IMR-90 (cell line): ENCODE data around the gene GPR180. TPM values are rescaled to one million over a fixed set of nuclear protein-coding genes. Genes with fewer than 3 reads are reported as not detected.

Experiments used
- ATAC-seq: fragments of 200-7000 bp; cut with Tn5 transposase; 2 replicates; pipeline ENCODE4 v1.9.1; 2020; ENCODE audit warnings: low read depth, mild to moderate bottlenecking, moderate library complexity
- BruUV-seq: library from RNA; stranded (reverse); fragments of 400-500 nt; replicated peaks from 2 replicates; lab custom pipeline; 2021; lab: Mats Ljungman, UMichigan
- CTCF ChIA-PET: fragments of 300-600 bp; formaldehyde crosslinking; extraction: SDS; loops from one replicate; lab custom pipeline; 2021; ENCODE audit warnings: antibody characterized with exemption; lab: Yijun Ruan, JAX
- POLR2A ChIA-PET: fragments of 300-600 bp; sonication (Branson Sonifier 250); formaldehyde crosslinking; loops from one replicate; lab custom pipeline; 2022; ENCODE audit warnings: antibody characterized with exemption; ENCODE audit not compliant: unreplicated experiment; lab: Charles Lee
- DNase-seq: peaks from one replicate; pipeline ENCODE4 v3.0.0; 2013
- H2AFZ ChIP-seq: replicated peaks from 2 replicates; pipeline ENCODE3; 2013; ENCODE audit warnings: low read length, mild to moderate bottlenecking; ENCODE audit not compliant: poor library complexity
- H2AK5ac ChIP-seq: 2 replicates; pipeline ENCODE4 v1.6.1; 2013; ENCODE audit warnings: low read depth, low read length, inconsistent platforms
- H2AK9ac ChIP-seq: replicated peaks from 2 replicates; pipeline ENCODE3; 2013; ENCODE audit warnings: mild to moderate bottlenecking, low read depth, low read length, moderate library complexity; ENCODE audit not compliant: poor library complexity
- H2BK120ac ChIP-seq: 2 replicates; pipeline ENCODE4 v1.6.1; 2013; ENCODE audit warnings: low read depth, low read length, inconsistent platforms
- H2BK15ac ChIP-seq: 3 replicates; pipeline ENCODE4 v1.6.1; 2013; ENCODE audit warnings: low read depth, low read length, inconsistent platforms
- H2BK20ac ChIP-seq: 2 replicates; pipeline ENCODE4 v1.6.1; 2013; ENCODE audit warnings: low read depth, mild to moderate bottlenecking, inconsistent platforms, low read length, moderate library complexity
- H2BK5ac ChIP-seq: 2 replicates; pipeline ENCODE4 v1.6.1; 2013; ENCODE audit warnings: mild to moderate bottlenecking, low read depth, low read length, inconsistent platforms; ENCODE audit not compliant: poor library complexity, severe bottlenecking
- H3K14ac ChIP-seq: replicated peaks from 2 replicates; pipeline ENCODE4 v1.6.1; 2013; ENCODE audit warnings: low read depth, low read length, inconsistent platforms
- H3K18ac ChIP-seq: 2 replicates; pipeline ENCODE4 v1.6.1; 2013; ENCODE audit warnings: low read depth, low read length, control low read depth
- H3K23ac ChIP-seq: 2 replicates; pipeline ENCODE4 v1.6.1; 2013; ENCODE audit warnings: low read depth, low read length, inconsistent platforms
- H3K27ac ChIP-seq: 2 replicates; pipeline ENCODE4 v1.5.1; 2013; ENCODE audit warnings: mild to moderate bottlenecking, control low read depth, low read length; ENCODE audit not compliant: insufficient read depth
- H3K27me3 ChIP-seq: 2 replicates; pipeline ENCODE4 v1.6.1; 2013; ENCODE audit warnings: low read length; ENCODE audit not compliant: control insufficient read depth, insufficient read depth
- H3K36me3 ChIP-seq: 2 replicates; pipeline ENCODE4 v1.6.1; 2013; ENCODE audit warnings: low read length, mixed read lengths; ENCODE audit not compliant: control insufficient read depth, insufficient read depth
- H3K4ac ChIP-seq: 2 replicates; pipeline ENCODE4 v1.6.1; 2013; ENCODE audit warnings: low read depth, low read length, inconsistent platforms
- H3K4me1 ChIP-seq: 2 replicates; pipeline ENCODE4 v1.6.1; 2013; ENCODE audit warnings: low read length, mixed read lengths; ENCODE audit not compliant: control insufficient read depth, insufficient read depth
- H3K4me2 ChIP-seq: 2 replicates; pipeline ENCODE4 v1.6.1; 2013; ENCODE audit warnings: low read depth, mild to moderate bottlenecking, control low read depth, low read length, moderate library complexity
- H3K4me3 ChIP-seq: 2 replicates; pipeline ENCODE4 v1.5.1; 2013; ENCODE audit warnings: low read depth, mild to moderate bottlenecking, control low read depth, low read length, moderate library complexity; ENCODE audit not compliant: insufficient read depth
- H3K56ac ChIP-seq: 2 replicates; pipeline ENCODE4 v1.6.1; 2013; ENCODE audit warnings: low read length, inconsistent platforms; ENCODE audit not compliant: insufficient read depth; ENCODE audit errors: extremely low read depth
- H3K79me1 ChIP-seq, 2 experiments: 2 replicates each; pipeline ENCODE4 v1.6.1; 2013; ENCODE audit warnings: low read length in 2 of 2, inconsistent platforms in 1 of 2, low read depth in 1 of 2
- H3K9ac ChIP-seq: 2 replicates; pipeline ENCODE4 v1.6.1; 2013; ENCODE audit warnings: low read depth, low read length, control low read depth
- H3K9me1 ChIP-seq: 2 replicates; pipeline ENCODE4 v1.6.1; 2013; ENCODE audit warnings: low read length, inconsistent platforms; ENCODE audit not compliant: insufficient read depth
- H3K9me3 ChIP-seq: 2 replicates; pipeline ENCODE4 v1.6.1; 2013; ENCODE audit warnings: low read length; ENCODE audit not compliant: control insufficient read depth, insufficient read depth
- H4K20me1 ChIP-seq: 2 replicates; pipeline ENCODE4 v1.6.1; 2013; ENCODE audit warnings: low read length, inconsistent platforms; ENCODE audit not compliant: insufficient read depth
- H4K5ac ChIP-seq: 2 replicates; pipeline ENCODE4 v1.6.1; 2013; ENCODE audit warnings: mild to moderate bottlenecking, low read depth, low read length, control low read depth
- H4K8ac ChIP-seq, 2 experiments: 2 replicates each; pipeline ENCODE4 v1.6.1; 2013; ENCODE audit warnings: low read depth in 2 of 2, low read length in 2 of 2, control low read depth in 1 of 2, inconsistent platforms in 1 of 2
- H4K91ac ChIP-seq: 2 replicates; pipeline ENCODE4 v1.6.1; 2013; ENCODE audit warnings: low read depth, low read length, inconsistent platforms; ENCODE audit not compliant: insufficient read depth
- BHLHE40 ChIP-seq: fragments of 150-350 bp; IDR thresholded peaks from 2 replicates; pipeline ENCODE4 v1.6.1; 2016; ENCODE audit warnings: mild to moderate bottlenecking, low read depth, low read length
- CEBPB ChIP-seq: IDR thresholded peaks from 2 replicates; pipeline ENCODE4 v1.6.1; 2012; ENCODE audit warnings: low read depth, low read length, improper control_type of control experiment
- CHD1 ChIP-seq: IDR thresholded peaks from 2 replicates; pipeline ENCODE4 v1.6.1; 2012; ENCODE audit warnings: low read depth, low read length, improper control_type of control experiment
- MAFK ChIP-seq: IDR thresholded peaks from 2 replicates; pipeline ENCODE4 v1.6.1; 2012; ENCODE audit warnings: low read depth, low read length, improper control_type of control experiment
- MAZ ChIP-seq: IDR thresholded peaks from 2 replicates; pipeline ENCODE4 v1.6.1; 2012; ENCODE audit warnings: low read depth, mild to moderate bottlenecking, low read length, improper control_type of control experiment, moderate library complexity, borderline replicate concordance
- MXI1 ChIP-seq: IDR thresholded peaks from 2 replicates; pipeline ENCODE4 v1.6.1; 2012; ENCODE audit warnings: low read depth, mild to moderate bottlenecking, low read length, moderate library complexity, borderline replicate concordance
- NFE2L2 ChIP-seq: fragments of 150-350 bp; IDR thresholded peaks from 2 replicates; pipeline ENCODE4 v1.6.1; 2016; ENCODE audit warnings: low read depth, mild to moderate bottlenecking, low read length
- POLR2A ChIP-seq: IDR thresholded peaks from 2 replicates; pipeline ENCODE4 v1.6.1; 2012; ENCODE audit warnings: mild to moderate bottlenecking, low read depth, low read length
- RAD21 ChIP-seq: IDR thresholded peaks from 2 replicates; pipeline ENCODE4 v1.6.1; 2012; ENCODE audit warnings: low read length, improper control_type of control experiment
- RCOR1 ChIP-seq: IDR thresholded peaks from 2 replicates; pipeline ENCODE4 v1.6.1; 2012; ENCODE audit warnings: mild to moderate bottlenecking, low read length, improper control_type of control experiment; ENCODE audit not compliant: insufficient replicate concordance
- RFX5 ChIP-seq: IDR thresholded peaks from 2 replicates; pipeline ENCODE4 v1.8.0; 2012; ENCODE audit warnings: low read depth, mild to moderate bottlenecking, low read length, moderate library complexity
- SMC3 ChIP-seq: fragments of 150-350 bp; IDR thresholded peaks from 2 replicates; pipeline ENCODE4 v1.6.1; 2016; ENCODE audit warnings: low read depth, mild to moderate bottlenecking, antibody characterized with exemption, low read length, moderate library complexity
- WGBS, 2 experiments: methylation state at CpG; one replicate each; pipeline versions ENCODE4 v1.1.5 to v1.1.7; 2013; ENCODE audit warnings: missing lambda C conversion rate in 2 of 2; ENCODE audit not compliant: insufficient read length in 1 of 2; ENCODE audit errors: extremely low coverage in 2 of 2; 5-methylcytosine and 5-hydroxymethylcytosine counted together
- dilution Hi-C: fragments of 300-500 bp; cut with HindIII; formaldehyde crosslinking; loops from one replicate; pipeline ENCODE4 v1.14.3; 2018; ENCODE audit warnings: low sequenced_read_pairs; ENCODE audit not compliant: unreplicated experiment
- in situ Hi-C: fragments of 300-500 bp; cut with MboI; formaldehyde crosslinking; loops from 3 replicates; pipeline ENCODE4 v1.14.3; 2019; ENCODE audit warnings: low sequenced_read_pairs, inconsistent platforms, mixed read lengths
- intact Hi-C: fragments of 100-400 bp; cut with micrococcal nuclease; formaldehyde crosslinking; loops from 2 replicates; pipeline ENCODE4 v1.10.0; 2022
- polyA plus RNA-seq, 3 experiments: library from polyadenylated mRNA; depleted of rRNA; stranded (reverse); fragments of >200 nt; gene quantifications; 2 replicates each; pipeline ENCODE4 v1.2.3, GENCODE V29; 2012; ENCODE audit warnings: low replicate concordance in 1 of 3
- total RNA-seq: library from RNA; depleted of rRNA; stranded (reverse); fragments of >200 nt; gene quantifications from 2 replicates; pipeline ENCODE4 v1.2.3, GENCODE V29; 2012
- TF ChIP-seq, protein P1 (sequence below): conservative IDR thresholded peaks from 2 replicates; pipeline ENCODE4 v1.5.1; 2012; ENCODE audit warnings: mild to moderate bottlenecking, low read depth, low read length, improper control_type of control experiment
- TF ChIP-seq, protein P2 (sequence below): fragments of 150-350 bp; IDR thresholded peaks from 2 replicates; pipeline ENCODE4 v1.6.1; 2016; ENCODE audit warnings: low read depth, mild to moderate bottlenecking, low read length, moderate library complexity, borderline replicate concordance
- TF ChIP-seq, protein P3 (sequence below): fragments of 150-350 bp; IDR thresholded peaks from 2 replicates; pipeline ENCODE4 v1.6.1; 2017; ENCODE audit warnings: mild to moderate bottlenecking, antibody characterized with exemption, low read length, low read depth

GPR180 gene
- total and polyA plus RNA-seq, 2 of the 4 experiments (the other 2 are of a cell fraction), result 2.8 to 10.8 TPM

DNA sequence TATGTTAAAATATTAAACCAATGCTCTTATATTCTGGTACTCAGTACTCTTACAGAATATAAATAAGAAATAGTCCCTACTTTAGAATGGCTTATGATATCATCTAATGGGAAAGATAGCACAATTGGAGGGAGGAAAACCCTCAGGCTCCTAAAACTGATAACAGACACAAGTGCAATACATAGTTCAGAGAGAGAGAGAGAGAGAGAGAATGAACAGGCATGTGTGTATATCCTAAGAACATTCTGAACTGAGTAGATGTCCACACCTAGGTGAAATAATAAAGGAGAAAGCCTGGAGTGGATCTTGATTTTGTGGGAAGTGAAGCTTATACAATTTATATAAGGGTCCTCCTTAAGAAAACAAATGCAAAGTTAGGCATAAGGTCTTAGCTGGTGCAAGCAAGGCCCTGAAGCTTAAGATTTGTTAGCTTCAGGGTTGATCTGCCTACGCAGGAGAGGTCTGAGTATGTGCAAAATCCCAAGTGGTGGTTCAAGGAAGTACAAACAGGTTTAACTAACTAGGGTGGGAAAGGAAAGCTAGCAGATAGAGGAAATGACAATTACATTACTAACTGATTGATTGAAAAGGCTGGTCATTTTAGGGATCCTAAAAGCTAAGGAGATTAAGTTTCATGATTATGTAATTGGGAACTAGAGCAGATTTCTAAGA, 57.4 kb downstream of the GPR180 start:
- Histone ChIP-seq H3K9me1 (peaks cover 7% of the 10 kb centered on the region; the same call in 1 of the 2 replicates), H3K36me3 (no peaks in the 10 kb centered on the region), H2BK120ac (no peak overlapping the region), H2BK20ac (no peak overlapping the region; the same call in 1 of the 2 replicates), H3K4me2 (no peak overlapping the region), H2BK15ac (no peak overlapping the region), H4K91ac (no peak overlapping the region), H2AK9ac (no peak overlapping the region), H4K8ac (no peak overlapping the region), H3K18ac (no peak overlapping the region), H3K4me1 (peaks cover 9% of the 10 kb centered on the region), H3K27me3 (peaks cover 21% of the 10 kb centered on the region), H2AFZ (no peak overlapping the region), H3K79me1 (no peaks in the 10 kb centered on the region), H3K56ac (no peak overlapping the region), H3K27ac (no peak overlapping the region), H2BK5ac (no peak overlapping the region), H4K5ac (no peak overlapping the region), H3K14ac (no peak overlapping the region), H3K23ac (no peak overlapping the region), H4K20me1 (peaks cover 4% of the 10 kb centered on the region; the same call in 1 of the 2 replicates), H3K4me3 (no peak overlapping the region), H3K4ac (no peak overlapping the region), H2AK5ac (no peak overlapping the region), H3K9ac (no peak overlapping the region), H3K9me3 (no peaks in the 10 kb centered on the region)
- POLR2A ChIA-PET, result no interaction called here
- BruUV-seq, result no TSS peak
- dilution Hi-C loops (no loop called here), in situ Hi-C loops (loop anchor here (25.0 kb wide), 1 partner anchor 753 kb away; no protein-coding TSS in a partner anchor), intact Hi-C loops (no loop called here)
- ATAC-seq (no peak), DNase-seq (no peak)
- WGBS, 2 experiments, result no CpG with 5 or more reads among the region's 1 CpG
- CTCF ChIA-PET, result interaction anchor here (0.6 to 1.1 kb wide), 4 partner anchors 9 to 1654 kb away, joined by 3 to 4 read pairs (median 4); no protein-coding TSS in a partner anchor
- no peak for TF ChIP-seq CEBPB
- TF ChIP-seq RCOR1, result no peak
- no peak for TF ChIP-seq BHLHE40
- no peak for TF ChIP-seq NFE2L2
- TF ChIP-seq, protein P1, sequence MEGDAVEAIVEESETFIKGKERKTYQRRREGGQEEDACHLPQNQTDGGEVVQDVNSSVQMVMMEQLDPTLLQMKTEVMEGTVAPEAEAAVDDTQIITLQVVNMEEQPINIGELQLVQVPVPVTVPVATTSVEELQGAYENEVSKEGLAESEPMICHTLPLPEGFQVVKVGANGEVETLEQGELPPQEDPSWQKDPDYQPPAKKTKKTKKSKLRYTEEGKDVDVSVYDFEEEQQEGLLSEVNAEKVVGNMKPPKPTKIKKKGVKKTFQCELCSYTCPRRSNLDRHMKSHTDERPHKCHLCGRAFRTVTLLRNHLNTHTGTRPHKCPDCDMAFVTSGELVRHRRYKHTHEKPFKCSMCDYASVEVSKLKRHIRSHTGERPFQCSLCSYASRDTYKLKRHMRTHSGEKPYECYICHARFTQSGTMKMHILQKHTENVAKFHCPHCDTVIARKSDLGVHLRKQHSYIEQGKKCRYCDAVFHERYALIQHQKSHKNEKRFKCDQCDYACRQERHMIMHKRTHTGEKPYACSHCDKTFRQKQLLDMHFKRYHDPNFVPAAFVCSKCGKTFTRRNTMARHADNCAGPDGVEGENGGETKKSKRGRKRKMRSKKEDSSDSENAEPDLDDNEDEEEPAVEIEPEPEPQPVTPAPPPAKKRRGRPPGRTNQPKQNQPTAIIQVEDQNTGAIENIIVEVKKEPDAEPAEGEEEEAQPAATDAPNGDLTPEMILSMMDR, result no peak
- TF ChIP-seq, protein P2, sequence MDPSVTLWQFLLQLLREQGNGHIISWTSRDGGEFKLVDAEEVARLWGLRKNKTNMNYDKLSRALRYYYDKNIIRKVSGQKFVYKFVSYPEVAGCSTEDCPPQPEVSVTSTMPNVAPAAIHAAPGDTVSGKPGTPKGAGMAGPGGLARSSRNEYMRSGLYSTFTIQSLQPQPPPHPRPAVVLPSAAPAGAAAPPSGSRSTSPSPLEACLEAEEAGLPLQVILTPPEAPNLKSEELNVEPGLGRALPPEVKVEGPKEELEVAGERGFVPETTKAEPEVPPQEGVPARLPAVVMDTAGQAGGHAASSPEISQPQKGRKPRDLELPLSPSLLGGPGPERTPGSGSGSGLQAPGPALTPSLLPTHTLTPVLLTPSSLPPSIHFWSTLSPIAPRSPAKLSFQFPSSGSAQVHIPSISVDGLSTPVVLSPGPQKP, result no peak
- TF ChIP-seq MAZ, result no peak
- no peak for TF ChIP-seq CHD1
- TF ChIP-seq, protein P3, sequence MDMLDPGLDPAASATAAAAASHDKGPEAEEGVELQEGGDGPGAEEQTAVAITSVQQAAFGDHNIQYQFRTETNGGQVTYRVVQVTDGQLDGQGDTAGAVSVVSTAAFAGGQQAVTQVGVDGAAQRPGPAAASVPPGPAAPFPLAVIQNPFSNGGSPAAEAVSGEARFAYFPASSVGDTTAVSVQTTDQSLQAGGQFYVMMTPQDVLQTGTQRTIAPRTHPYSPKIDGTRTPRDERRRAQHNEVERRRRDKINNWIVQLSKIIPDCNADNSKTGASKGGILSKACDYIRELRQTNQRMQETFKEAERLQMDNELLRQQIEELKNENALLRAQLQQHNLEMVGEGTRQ, result no peak
- TF ChIP-seq RAD21, result no peak
- TF ChIP-seq MXI1, result no peak
- no peak for TF ChIP-seq POLR2A
- TF ChIP-seq SMC3, result no peak
- no peak for TF ChIP-seq RFX5
- TF ChIP-seq MAFK, result no peak
